ENCODE results near the gene BGN.

The BGN gene

GRCh38 chrX:153494541-153495361 lies at the start of gene BGN:
Gene BGN, plus strand, starts transcription at chrX:153494980. Its CDS starts 9,652 bp downstream, at chrX:153504632.
- DNase-seq (ENCODE audit: low read depth): no peak

GRCh38 chrX:153445106-153445855 lies 49.5 kb upstream of the BGN start:
- no peak for DNase-seq (ENCODE audit: low read depth)

GRCh38 chrX:153445856-153446635 lies 48.7 kb upstream of the BGN start, which contains the start of gene TREX2:
Gene TREX2, minus strand, starts transcription at chrX:153446056. Its CDS starts 626 bp downstream, at chrX:153445430.
- DNase-seq (ENCODE audit: low read depth): no peak

- no peak for DNase-seq (ENCODE audit: low read depth)
These were observed 48.2 kb upstream of the BGN start for GRCh38 chrX:153446636-153446936.

GRCh38 chrX:153446950-153447580 lies 47.7 kb upstream of the BGN start:
- no peak for DNase-seq (ENCODE audit: low read depth)

GRCh38 chrX:153447581-153447960 lies 47.2 kb upstream of the BGN start:
- DNase-seq (ENCODE audit: low read depth): no peak

- DNase-seq (ENCODE audit: low read depth): no peak
These were observed 46.0 kb upstream of the BGN start for GRCh38 chrX:153448556-153449367.

GRCh38 chrX:153449368-153450113 lies 45.2 kb upstream of the BGN start:
- no peak for DNase-seq (ENCODE audit: low read depth)

GRCh38 chrX:153450114-153450948 lies 44.4 kb upstream of the BGN start:
- no peak for DNase-seq (ENCODE audit: low read depth)

GRCh38 chrX:153450949-153451277 lies 43.9 kb upstream of the BGN start:
- no peak for DNase-seq (ENCODE audit: low read depth)

- no peak for DNase-seq (ENCODE audit: low read depth)
These were observed 39.8 kb upstream of the BGN start for GRCh38 chrX:153454901-153455550.

GRCh38 chrX:153455571-153455970 lies 39.2 kb upstream of the BGN start:
- DNase-seq (ENCODE audit: low read depth): no peak

GRCh38 chrX:153456161-153456560 lies 38.6 kb upstream of the BGN start:
- no peak for DNase-seq (ENCODE audit: low read depth)

GRCh38 chrX:153456704-153457103 lies 38.1 kb upstream of the BGN start:
- no peak for DNase-seq (ENCODE audit: low read depth)

- no peak for DNase-seq (ENCODE audit: low read depth)
These were observed 37.5 kb upstream of the BGN start for GRCh38 chrX:153457136-153457825.

- DNase-seq (ENCODE audit: low read depth): no peak
These were observed 36.8 kb upstream of the BGN start for GRCh38 chrX:153457827-153458466.

GRCh38 chrX:153458476-153458875 lies 36.3 kb upstream of the BGN start:
- no peak for DNase-seq (ENCODE audit: low read depth)

- DNase-seq (ENCODE audit: low read depth): no peak
These were observed 34.8 kb upstream of the BGN start for GRCh38 chrX:153459986-153460385.
